GM20431 (cell line): Measurements from ENCODE around the gene NEK2.
"Not testable (repeated sequence)": the region's sequence is repeated elsewhere in the genome, so short reads cannot be mapped to it uniquely, and the experiment has no call there.

Experiments
- in situ Hi-C: fragments of 300-500 bp; cut with MseI, MboI; formaldehyde crosslinking; loops from one replicate; pipeline ENCODE4 v1.15.0; 2020; ENCODE audit warnings: low sequenced_read_pairs; ENCODE audit not compliant: unreplicated experiment

Gene NEK2

DNA sequence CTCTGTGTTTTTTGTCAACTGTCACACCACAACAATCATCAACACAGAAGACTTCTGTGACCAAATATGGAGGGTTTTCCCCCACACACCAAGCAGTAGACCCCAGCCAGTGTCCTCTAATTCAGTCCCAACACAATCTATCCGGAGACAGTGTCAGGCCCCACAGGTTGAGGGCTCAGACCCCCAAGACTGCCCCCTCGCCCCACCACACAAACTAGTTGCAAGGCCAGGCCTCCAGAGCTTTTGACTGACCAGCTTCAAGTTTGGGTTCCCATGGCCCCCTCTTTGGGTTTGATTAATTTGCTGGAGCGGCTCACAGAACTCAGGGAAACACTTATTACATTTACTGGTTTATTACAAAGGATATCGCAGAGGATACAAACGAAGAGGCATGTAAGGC, 37.2 kb downstream of the NEK2 start:
- in situ Hi-C loops = no loop called here

- in situ Hi-C loops = no loop called here
These were observed 38.4 kb downstream of the NEK2 start for GRCh38 chr1:211637066-211637465.

GRCh38 chr1:211636575-211637029, 38.8 kb downstream of the NEK2 start:
- in situ Hi-C loops = not testable (repeated sequence)

GRCh38 chr1:211635597-211636205, 39.7 kb downstream of the NEK2 start:
- in situ Hi-C loops = no loop called here

DNA sequence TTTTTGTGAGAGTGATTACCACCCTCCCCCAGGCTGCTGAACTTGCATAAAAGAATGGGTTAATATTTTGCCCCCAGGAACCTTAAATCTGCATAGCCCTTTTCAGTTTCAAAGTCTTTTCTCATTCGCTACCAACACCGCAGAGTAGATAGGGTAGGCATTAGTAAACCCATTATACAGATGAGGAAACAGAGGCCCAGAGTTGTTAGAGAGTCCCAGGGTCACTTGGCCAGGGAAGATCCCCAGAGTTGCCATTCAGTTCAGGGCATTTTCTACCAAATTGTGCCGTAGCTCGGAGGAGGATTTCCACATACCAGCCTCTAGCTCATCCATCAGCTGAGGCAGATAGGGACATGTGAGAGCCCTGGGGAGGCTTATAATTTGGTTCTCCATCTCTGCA, 40.5 kb downstream of the NEK2 start:
- in situ Hi-C loops = no loop called here

- in situ Hi-C loops = no loop called here
These were observed 41.0 kb downstream of the NEK2 start for GRCh38 chr1:211634461-211634860.

DNA sequence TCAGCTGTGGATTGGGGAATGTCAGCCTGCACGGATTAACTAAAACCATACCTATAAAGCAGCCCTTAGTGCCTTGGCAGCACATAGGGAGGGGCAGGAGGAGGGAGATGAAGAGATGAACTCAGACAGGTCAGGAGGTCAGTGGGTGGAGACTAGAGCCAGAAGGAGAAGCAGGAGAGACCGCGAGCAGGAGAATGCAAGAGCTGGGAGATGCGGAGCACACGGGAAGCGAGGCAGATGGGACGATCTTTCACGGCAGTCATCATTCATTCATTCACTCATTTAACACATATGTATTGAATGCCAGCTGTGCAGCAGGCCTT, 41.9 kb downstream of the NEK2 start:
- in situ Hi-C loops = no loop called here

DNA sequence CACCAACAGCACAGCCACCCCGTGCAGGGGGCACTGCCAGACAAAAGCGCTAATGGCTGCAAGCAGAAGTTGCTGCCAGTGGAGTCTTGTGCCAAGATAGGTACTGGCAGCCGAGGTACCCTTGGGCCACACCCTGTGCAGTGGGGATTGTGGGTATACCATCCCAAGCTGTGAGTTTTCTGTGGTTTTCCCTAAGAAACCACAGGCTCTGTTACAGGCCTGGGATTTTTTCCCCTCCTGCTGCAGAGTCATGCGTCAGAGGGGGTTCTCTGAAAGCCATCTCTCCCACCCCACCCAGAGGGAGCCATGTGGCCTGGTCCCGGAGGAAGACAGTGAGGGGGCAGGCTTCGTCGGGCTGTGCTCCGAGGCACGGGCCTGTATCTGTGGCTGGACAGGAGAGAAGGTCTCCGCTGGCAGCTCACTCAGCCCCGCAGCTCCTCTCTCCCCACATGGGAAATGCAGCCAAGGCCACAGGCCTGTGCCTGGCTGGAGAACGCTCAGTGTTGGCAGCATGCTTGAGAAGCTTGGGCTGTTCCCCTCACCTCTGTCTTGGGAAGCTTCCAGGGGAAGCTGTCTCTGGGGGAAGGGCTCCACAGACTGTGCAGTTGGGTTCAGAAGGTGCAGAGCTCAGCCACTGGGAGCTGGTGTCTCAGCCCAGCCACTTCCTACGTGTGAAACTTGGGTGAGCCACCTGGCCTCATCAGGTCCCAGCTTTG, 42.5 kb downstream of the NEK2 start:
- in situ Hi-C loops = no loop called here

GRCh38 chr1:211632117-211632807, 43.2 kb downstream of the NEK2 start:
- in situ Hi-C loops = no loop called here

- in situ Hi-C loops = no loop called here
These were observed 44.3 kb downstream of the NEK2 start for GRCh38 chr1:211631168-211631567.

- in situ Hi-C loops = no loop called here
These were observed 45.0 kb downstream of the NEK2 start for GRCh38 chr1:211630236-211631081.

DNA sequence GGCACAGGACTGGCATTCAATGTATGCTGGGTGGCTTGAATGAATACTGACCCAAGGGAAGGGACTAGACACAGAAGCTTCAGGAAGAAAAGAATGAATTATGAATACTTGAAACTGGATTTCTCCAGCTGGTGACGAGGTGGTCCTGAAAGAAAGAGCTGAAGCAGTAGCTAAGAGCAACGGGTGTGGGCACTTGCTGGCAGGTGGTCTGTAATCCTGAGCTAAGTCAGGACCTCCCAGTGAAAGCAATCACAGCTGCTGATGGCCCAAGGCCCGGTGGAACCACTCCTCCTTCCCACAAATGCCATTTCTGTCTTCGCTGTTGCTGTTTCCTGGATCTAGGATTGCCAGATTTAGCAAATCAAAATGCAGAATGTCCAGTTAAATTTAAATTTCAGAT, 47.0 kb downstream of the NEK2 start:
- in situ Hi-C loops = no loop called here

GRCh38 chr1:211627259-211627658, 48.2 kb downstream of the NEK2 start:
- in situ Hi-C loops = no loop called here

DNA sequence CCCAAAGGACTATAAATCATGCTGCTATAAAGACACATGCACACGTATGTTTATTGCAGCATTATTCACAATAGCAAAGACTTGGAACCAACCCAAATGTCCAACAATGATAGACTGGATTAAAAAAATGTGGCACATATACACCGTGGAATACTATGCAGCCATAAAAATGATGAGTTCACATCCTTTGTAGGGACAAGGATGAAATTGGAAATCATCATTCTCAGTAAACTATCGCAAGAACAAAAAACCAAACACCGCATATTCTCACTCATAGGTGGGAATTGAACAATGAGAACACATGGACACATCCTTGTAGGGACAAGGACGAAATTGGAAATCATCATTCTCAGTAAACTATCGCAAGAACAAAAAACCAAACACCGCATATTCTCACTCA, 49.6 kb downstream of the NEK2 start:
- in situ Hi-C loops = not testable (repeated sequence)

DNA sequence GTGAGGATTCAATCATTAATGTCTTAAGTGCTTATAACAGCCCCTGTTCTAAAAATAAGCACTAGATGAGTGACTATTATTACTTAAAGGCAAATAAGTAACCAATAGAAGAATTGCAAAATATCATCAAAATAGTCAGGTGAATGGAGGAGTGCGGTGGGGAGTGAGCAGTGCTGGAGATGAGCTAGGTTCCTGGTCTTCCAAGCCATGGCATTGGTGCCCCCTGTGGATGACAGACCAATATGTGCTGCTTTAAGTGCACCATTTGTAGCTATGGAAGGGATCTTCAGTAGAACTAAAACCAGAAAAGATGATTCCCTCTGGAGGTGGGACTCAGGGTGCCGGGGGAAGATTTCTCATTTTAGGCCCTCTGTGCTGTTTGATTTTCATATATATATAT, 50.4 kb downstream of the NEK2 start:
- in situ Hi-C loops = no loop called here

DNA sequence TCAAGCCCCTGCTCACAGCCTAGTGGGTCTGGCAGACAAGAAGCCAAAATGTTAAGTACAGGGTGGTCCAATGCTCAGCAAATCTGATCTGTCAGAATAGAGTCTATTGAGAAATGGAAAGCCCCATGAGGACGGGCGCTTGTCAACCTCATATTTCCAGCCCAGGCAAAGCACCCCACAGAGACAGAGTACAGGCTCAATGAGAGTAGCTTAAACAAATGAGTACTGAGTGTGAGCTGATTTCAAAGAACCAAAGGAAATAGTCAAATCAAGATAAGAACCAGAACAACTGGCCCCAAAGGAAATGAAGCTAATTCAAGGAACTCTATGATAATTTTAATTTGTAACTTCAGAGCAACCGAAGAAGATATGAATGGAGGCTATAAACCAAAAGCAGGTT, 51.9 kb downstream of the NEK2 start:
- in situ Hi-C loops = no loop called here

GRCh38 chr1:211621447-211622198, 53.8 kb downstream of the NEK2 start:
- in situ Hi-C loops = no loop called here

DNA sequence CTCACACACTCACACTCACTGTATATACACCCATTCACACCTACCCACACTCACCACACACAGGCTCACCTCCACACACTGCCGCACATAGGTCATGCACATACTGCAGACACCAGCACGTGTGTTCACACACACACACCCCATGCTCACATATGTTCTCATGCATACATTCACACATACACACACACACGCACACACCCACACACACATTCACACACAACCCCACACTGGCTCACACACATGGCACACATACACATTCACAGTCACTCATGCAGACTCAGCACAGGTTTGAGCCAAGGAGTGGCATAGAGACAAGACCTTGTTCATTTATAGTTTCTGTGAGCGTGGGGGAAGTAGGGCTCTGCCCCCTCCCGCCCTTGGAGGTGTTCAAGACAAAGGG, 55.3 kb downstream of the NEK2 start:
- in situ Hi-C loops = no loop called here

GRCh38 chr1:211619033-211619996, 56.1 kb downstream of the NEK2 start:
- in situ Hi-C loops = no loop called here
